ENCODE results near the gene APC2.

GRCh38 chr19:1522838-1523237 lies 72.9 kb downstream of the APC2 start:
- TF ChIP-seq POLR2AphosphoS5 (IDR thresholded peaks at IDR 0.05; ENCODE audit: borderline replicate concordance, low read depth, low read length) (no peak), EZH2 (IDR thresholded peaks at IDR 0.05) (no peak)

All from SK-N-MC (cell line).